ENCODE results near the gene FXYD6. TPM values are rescaled to one million over a fixed set of nuclear protein-coding genes. Genes with fewer than 3 reads are reported as not detected.

Gene FXYD6
- total and polyA plus RNA-seq, 9 of the 15 experiments (the other 6 are each of a cell fraction or from before 2014, with no cell fraction given) = 0.07 to 0.35 TPM; not detected in 7

DNA sequence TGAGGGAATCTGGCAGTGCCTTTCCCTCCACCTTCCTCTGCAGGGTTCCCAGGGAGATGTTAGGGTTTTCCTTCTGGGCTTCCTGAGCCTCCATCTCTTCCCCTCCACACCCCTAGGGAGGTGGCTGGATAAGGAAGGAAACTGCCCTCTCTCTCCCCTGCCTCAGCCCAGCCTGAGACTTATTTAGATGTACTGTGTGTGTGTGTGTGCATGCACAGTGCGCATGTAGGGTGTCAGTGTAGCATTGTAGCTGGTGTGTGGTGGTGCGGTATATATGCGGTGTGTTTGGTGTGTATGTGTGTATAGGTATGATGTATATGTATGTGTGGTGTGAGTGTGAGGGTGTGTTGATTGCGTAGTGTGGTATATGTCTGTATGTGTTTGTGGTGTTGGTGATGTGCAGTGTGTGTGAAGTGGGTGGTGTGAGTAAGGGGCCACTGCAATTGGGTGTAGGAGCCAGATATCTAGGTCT is 1.5 kb downstream of the FXYD6 start (continued):
- TF ChIP-seq BHLHE40 (IDR thresholded peaks at IDR 0.05; ENCODE audit: low read length) (no peak), NFIX (CRISPR knock-in tag; IDR thresholded peaks at IDR 0.05; ENCODE audit: low read depth) (no peak), SIN3B (IDR thresholded peaks at IDR 0.05; ENCODE audit: low read depth) (no peak)
- TF ChIP-seq, protein P1, sequence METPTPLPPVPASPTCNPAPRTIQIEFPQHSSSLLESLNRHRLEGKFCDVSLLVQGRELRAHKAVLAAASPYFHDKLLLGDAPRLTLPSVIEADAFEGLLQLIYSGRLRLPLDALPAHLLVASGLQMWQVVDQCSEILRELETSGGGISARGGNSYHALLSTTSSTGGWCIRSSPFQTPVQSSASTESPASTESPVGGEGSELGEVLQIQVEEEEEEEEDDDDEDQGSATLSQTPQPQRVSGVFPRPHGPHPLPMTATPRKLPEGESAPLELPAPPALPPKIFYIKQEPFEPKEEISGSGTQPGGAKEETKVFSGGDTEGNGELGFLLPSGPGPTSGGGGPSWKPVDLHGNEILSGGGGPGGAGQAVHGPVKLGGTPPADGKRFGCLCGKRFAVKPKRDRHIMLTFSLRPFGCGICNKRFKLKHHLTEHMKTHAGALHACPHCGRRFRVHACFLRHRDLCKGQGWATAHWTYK (CRISPR knock-in tag; IDR thresholded peaks at IDR 0.05) = no peak
- TF ChIP-seq, protein P2, sequence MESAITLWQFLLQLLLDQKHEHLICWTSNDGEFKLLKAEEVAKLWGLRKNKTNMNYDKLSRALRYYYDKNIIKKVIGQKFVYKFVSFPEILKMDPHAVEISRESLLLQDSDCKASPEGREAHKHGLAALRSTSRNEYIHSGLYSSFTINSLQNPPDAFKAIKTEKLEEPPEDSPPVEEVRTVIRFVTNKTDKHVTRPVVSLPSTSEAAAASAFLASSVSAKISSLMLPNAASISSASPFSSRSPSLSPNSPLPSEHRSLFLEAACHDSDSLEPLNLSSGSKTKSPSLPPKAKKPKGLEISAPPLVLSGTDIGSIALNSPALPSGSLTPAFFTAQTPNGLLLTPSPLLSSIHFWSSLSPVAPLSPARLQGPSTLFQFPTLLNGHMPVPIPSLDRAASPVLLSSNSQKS (CRISPR knock-in tag; IDR thresholded peaks at IDR 0.05) = no peak

DNA sequence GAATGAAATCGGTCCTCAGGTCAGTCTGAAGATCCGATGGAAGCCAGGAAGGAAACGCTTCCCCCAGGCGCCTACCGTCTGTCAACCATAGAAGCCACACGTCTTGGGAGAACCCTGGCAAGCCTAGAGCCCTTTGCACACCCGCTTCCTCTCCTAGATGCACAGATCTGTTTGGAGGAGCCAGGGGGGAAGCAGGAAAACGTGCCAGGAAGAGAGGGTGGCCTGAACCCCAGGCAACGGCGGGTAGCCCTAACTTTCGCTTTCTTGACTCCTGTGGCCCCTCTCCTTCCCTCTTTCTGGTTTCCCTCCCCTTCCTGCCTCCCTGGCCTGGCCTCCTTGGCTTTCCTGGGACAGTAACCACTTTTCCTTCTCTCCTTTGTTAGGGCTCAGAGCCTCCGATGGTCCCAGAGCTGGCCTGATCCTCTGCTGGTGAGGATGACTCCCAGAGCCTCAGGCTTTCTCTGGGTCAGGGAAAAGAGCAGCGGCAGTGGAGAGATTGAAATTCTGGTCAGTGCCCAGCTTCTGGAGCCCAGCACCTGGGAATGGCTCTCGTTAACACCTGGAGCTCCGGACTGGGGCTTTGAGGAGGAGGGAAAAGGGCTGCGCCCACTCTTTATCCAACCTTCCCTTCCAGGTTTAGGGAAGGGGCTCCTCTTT is 2.1 kb downstream of the FXYD6 start:
- no peak for FAIRE-seq
- WGBS (ENCODE audit: insufficient coverage, low coverage, missing lambda C conversion rate) = 3% methylated on average over 15 of the region's 16 CpGs
- Histone ChIP-seq H3K36me3 (ENCODE audit: control insufficient read depth, insufficient read depth, low read length) (no peaks in the 10 kb centered on the region), H3K4me3 (no peak overlapping the region), H3K9me3 (replicated peaks; ENCODE audit: control insufficient read depth, insufficient read depth, low read depth, low read length) (no peaks in the 10 kb centered on the region), H2AFZ (ENCODE audit: low read depth, low read length) (no peak overlapping the region), H3K9me1 (ENCODE audit: control insufficient read depth, insufficient read depth, low read length) (no peaks in the 10 kb centered on the region), H3K4me2 (ENCODE audit: insufficient read depth, low read length) (no peak overlapping the region), H4K20me1 (replicated peaks; ENCODE audit: control insufficient read depth, insufficient read depth, low read length) (peaks cover 13% of the 10 kb centered on the region), H3K4me1 (replicated peaks in 1 of 2; ENCODE audit: control insufficient read depth in 2 of 2, insufficient read depth in 2 of 2, low read length in 2 of 2) (peaks cover 0 to 11% of the 10 kb centered on the region in 2 experiments; a peak in 2 of 5 replicates), H3K9ac (ENCODE audit: insufficient read depth in 1 of 2, low read depth in 2 of 2, low read length in 2 of 2) (no peak overlapping the region), H3K79me2 (ENCODE audit: control insufficient read depth, insufficient read depth, low read length) (no peaks in the 10 kb centered on the region), H3K27ac (ENCODE audit: extremely low read depth, low read depth, low read length) (no peak overlapping the region), H3K27me3 (ENCODE audit: control insufficient read depth in 2 of 2, insufficient read depth in 2 of 2, low read length in 2 of 2) (peaks cover 72 to 97% of the 10 kb centered on the region in 2 experiments)
- intact Hi-C loops (cut with micrococcal nuclease) = no loop called here
- ChIA-PET POLR2A (no interaction called here), CTCF (ENCODE audit: low intra/inter-chr PET ratio) (no interaction called here)
- BruUV-seq (replicated peaks) = no TSS peak
- in situ Hi-C loops (cut with MboI) = no loop called here
- ATAC-seq = no peak
- no peak for DNase-seq (ENCODE audit: extremely low read depth in 1 of 4, low spot score in 3 of 4)
- TF ChIP-seq, protein P3, sequence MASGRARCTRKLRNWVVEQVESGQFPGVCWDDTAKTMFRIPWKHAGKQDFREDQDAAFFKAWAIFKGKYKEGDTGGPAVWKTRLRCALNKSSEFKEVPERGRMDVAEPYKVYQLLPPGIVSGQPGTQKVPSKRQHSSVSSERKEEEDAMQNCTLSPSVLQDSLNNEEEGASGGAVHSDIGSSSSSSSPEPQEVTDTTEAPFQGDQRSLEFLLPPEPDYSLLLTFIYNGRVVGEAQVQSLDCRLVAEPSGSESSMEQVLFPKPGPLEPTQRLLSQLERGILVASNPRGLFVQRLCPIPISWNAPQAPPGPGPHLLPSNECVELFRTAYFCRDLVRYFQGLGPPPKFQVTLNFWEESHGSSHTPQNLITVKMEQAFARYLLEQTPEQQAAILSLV (tag; IDR thresholded peaks at IDR 0.05) = no peak
- TF ChIP-seq ZNF274 (IDR thresholded peaks at IDR 0.05; ENCODE audit: borderline replicate concordance, low read depth, low read length) (no peak), IRF2 (CRISPR knock-in tag; IDR thresholded peaks at IDR 0.05) (no peak)
- TF ChIP-seq, protein P4, sequence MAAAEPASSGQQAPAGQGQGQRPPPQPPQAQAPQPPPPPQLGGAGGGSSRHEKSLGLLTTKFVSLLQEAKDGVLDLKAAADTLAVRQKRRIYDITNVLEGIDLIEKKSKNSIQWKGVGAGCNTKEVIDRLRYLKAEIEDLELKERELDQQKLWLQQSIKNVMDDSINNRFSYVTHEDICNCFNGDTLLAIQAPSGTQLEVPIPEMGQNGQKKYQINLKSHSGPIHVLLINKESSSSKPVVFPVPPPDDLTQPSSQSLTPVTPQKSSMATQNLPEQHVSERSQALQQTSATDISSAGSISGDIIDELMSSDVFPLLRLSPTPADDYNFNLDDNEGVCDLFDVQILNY (CRISPR knock-in tag; IDR thresholded peaks at IDR 0.05) = no peak
- TF ChIP-seq, protein P5, sequence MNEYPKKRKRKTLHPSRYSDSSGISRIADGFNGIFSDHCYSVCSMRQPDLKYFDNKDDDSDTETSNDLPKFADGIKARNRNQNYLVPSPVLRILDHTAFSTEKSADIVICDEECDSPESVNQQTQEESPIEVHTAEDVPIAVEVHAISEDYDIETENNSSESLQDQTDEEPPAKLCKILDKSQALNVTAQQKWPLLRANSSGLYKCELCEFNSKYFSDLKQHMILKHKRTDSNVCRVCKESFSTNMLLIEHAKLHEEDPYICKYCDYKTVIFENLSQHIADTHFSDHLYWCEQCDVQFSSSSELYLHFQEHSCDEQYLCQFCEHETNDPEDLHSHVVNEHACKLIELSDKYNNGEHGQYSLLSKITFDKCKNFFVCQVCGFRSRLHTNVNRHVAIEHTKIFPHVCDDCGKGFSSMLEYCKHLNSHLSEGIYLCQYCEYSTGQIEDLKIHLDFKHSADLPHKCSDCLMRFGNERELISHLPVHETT (CRISPR knock-in tag; conservative IDR thresholded peaks at IDR 0.05 in 1 of 2, IDR thresholded peaks at IDR 0.05 in 1 of 2) = no peak

Data from K562 (cell line).